Stimulated activated memory B cell treated with anti-CD40 and anti-IgM and Interleukin-4, amounts not matched to agents 10 μg/mL and 1 μg/mL and 100 μg/mL, for 72 hours (primary cell): ENCODE measurements around the gene INPP5A.
A peak's percentile ranks its signal among the peaks of the same experiment; 100 is the strongest.
"Not testable (repeated sequence)": the region's sequence is repeated elsewhere in the genome, so short reads cannot be mapped to it uniquely, and the experiment has no call there.

ENCODE experiments used
- ATAC-seq: fragments of 150-1000 bp; cut with Tn5 transposase; 2 replicates; pipeline ENCODE4 v1.10.0; 2021
- H3K27ac Mint-ChIP-seq: one replicate; pipeline ENCODE4 v1.8.0; 2022; ENCODE audit warnings: mild to moderate bottlenecking, mixed read lengths
- H3K27me3 Mint-ChIP-seq: one replicate; pipeline ENCODE4 v1.8.0; 2022; ENCODE audit warnings: mixed read lengths
- H3K36me3 Mint-ChIP-seq: one replicate; pipeline ENCODE4 v1.8.0; 2022; ENCODE audit warnings: mixed read lengths
- H3K4me1 Mint-ChIP-seq: one replicate; pipeline ENCODE4 v1.8.0; 2022; ENCODE audit warnings: mixed read lengths
- H3K4me3 Mint-ChIP-seq: one replicate; pipeline ENCODE4 v1.8.0; 2022; ENCODE audit warnings: mild to moderate bottlenecking, moderate library complexity, mixed read lengths
- H3K9me3 Mint-ChIP-seq: one replicate; pipeline ENCODE4 v1.8.0; 2022; ENCODE audit warnings: mixed read lengths

The INPP5A gene

GRCh38 chr10:132735341-132735775 is 197.8 kb downstream of the INPP5A start:
- no peaks in the 10 kb centered on the region for H3K4me1 Mint-ChIP-seq
- H3K27ac Mint-ChIP-seq = no peak overlapping the region
- H3K36me3 Mint-ChIP-seq = peaks cover 20% of the 10 kb centered on the region
- no peaks in the 10 kb centered on the region for H3K9me3 Mint-ChIP-seq
- ATAC-seq = no peak
- H3K4me3 Mint-ChIP-seq = no peak overlapping the region
- H3K27me3 Mint-ChIP-seq = no peaks in the 10 kb centered on the region

- H3K27ac Mint-ChIP-seq = no peak overlapping the region
- ATAC-seq = no peak
- H3K36me3 Mint-ChIP-seq = peaks cover 21% of the 10 kb centered on the region
- H3K27me3 Mint-ChIP-seq = no peaks in the 10 kb centered on the region
- H3K4me1 Mint-ChIP-seq = no peaks in the 10 kb centered on the region
- H3K9me3 Mint-ChIP-seq = no peaks in the 10 kb centered on the region
- H3K4me3 Mint-ChIP-seq = no peak overlapping the region
Observed at GRCh38 chr10:132735923-132736391, 198.4 kb downstream of the INPP5A start.

GRCh38 chr10:132737390-132738048 is 199.9 kb downstream of the INPP5A start:
- ATAC-seq = no peak
- Mint-ChIP-seq H3K27me3 (no peaks in the 10 kb centered on the region), H3K4me3 (no peak overlapping the region), H3K4me1 (no peaks in the 10 kb centered on the region), H3K27ac (no peak overlapping the region), H3K36me3 (peaks cover 24% of the 10 kb centered on the region), H3K9me3 (no peaks in the 10 kb centered on the region)

- ATAC-seq = no peak
- H3K4me1 Mint-ChIP-seq = no peaks in the 10 kb centered on the region
- no peaks in the 10 kb centered on the region for H3K27me3 Mint-ChIP-seq
- no peaks in the 10 kb centered on the region for H3K9me3 Mint-ChIP-seq
- no peak overlapping the region for H3K27ac Mint-ChIP-seq
- H3K36me3 Mint-ChIP-seq = peaks cover 24% of the 10 kb centered on the region
- no peak overlapping the region for H3K4me3 Mint-ChIP-seq
Observed at GRCh38 chr10:132738454-132739224, 201.1 kb downstream of the INPP5A start.

DNA sequence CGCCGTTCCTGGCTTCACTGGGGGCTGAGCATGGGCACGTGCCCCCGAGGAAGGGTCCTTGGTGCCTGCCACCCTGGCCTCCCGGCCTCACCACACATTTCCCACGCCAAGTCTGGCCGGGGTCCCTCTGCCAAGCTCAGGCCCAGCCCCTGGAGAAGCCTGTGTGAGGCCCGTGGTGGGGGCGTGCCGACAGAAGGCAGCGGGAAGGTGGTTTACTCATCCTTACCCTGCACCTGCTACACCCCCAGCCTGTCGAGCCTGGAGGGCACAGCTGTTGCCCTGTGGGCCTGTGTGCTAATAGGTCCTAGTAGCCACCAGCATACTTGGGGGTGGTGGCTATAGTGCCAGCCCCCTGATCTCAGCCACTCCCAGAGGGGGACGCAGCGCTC is 201.6 kb downstream of the INPP5A start:
- H3K9me3 Mint-ChIP-seq = no peaks in the 10 kb centered on the region
- ATAC-seq = no peak
- H3K36me3 Mint-ChIP-seq = peaks cover 24% of the 10 kb centered on the region
- no peaks in the 10 kb centered on the region for H3K27me3 Mint-ChIP-seq
- H3K27ac Mint-ChIP-seq = no peak overlapping the region
- no peaks in the 10 kb centered on the region for H3K4me1 Mint-ChIP-seq
- no peak overlapping the region for H3K4me3 Mint-ChIP-seq

DNA sequence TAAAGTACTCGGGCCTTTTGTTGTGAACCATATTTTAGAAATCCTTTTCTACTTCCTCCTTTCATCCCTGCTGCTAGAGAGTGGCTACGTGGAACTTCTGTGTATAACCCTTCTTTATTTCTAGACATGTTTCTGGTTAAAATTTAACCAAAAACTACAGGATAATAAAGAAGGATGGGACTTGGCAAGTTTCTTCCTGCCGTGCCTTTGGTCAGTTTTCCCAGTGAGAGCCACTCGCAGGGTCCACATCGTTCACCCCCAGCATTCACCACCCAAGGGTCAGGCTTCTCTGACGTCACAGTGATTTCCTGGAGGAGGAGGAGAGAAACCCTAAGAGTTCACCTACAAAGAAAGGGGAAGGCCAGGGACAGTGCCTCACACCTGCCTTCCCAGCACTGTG is 203.0 kb downstream of the INPP5A start:
- ATAC-seq = no peak

GRCh38 chr10:132742167-132742836 is 204.7 kb downstream of the INPP5A start:
- Mint-ChIP-seq H3K36me3 (peaks cover 24% of the 10 kb centered on the region), H3K9me3 (no peaks in the 10 kb centered on the region), H3K4me3 (no peak overlapping the region), H3K27me3 (no peaks in the 10 kb centered on the region), H3K4me1 (no peaks in the 10 kb centered on the region), H3K27ac (no peak overlapping the region)
- ATAC-seq = no peak

More for the DNA sequence above, 203.0 kb downstream of the INPP5A start:
- Mint-ChIP-seq H3K27ac (no peak overlapping the region), H3K4me3 (no peak overlapping the region), H3K27me3 (no peaks in the 10 kb centered on the region), H3K9me3 (no peaks in the 10 kb centered on the region), H3K36me3 (peaks cover 24% of the 10 kb centered on the region), H3K4me1 (no peaks in the 10 kb centered on the region)

DNA sequence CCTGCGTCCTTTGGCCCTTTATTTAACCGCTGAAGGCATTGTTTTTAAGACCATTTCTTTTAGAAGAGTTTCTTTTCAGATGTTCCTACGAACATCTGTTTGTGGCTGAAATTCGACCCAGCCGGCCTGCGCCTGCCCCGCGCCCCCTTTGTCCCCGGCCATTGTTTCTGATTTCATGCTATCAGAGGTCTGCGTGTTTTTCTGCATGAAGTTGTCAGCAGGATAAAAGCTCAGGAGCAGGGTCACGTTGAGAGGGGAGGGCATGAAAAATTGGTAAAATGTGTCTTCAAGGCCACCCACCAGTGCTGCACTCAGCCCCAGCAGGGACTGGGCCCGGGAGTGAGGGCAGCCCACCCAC is 205.2 kb downstream of the INPP5A start:
- Mint-ChIP-seq H3K4me1 (no peaks in the 10 kb centered on the region), H3K27me3 (no peaks in the 10 kb centered on the region)

DNA sequence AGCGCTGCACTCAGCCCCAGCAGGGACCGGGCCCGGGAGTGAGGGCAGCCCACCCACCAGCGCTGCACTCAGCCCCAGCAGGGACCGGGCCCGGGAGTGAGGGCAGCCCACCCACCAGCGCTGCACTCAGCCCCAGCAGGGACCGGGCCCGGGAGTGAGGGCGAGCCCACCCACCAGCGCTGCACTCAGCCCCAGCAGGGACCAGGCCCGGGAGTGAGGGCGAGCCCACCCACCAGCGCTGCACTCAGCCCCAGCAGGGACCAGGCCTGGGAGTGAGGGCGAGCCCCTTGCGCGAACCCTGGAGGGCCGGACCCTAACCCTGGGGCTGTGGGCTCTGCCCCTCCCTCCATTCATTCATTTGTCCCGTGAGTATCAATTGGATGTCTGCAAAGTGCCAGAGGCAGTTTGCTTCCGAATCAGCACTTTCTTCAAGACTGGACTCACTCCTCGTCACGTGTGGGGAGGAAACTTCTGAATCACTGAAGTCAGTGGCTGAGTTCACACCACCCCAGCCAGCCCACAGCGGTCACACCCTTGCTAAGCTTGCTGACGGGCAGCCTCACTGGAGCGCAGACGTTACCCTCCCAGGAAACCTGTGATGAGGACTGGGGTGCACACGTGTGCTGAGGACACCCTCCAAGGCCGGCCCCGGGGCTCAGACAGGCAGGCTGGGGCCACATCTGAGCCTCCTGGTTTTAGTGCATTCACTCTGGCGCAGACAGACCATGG is 205.8 kb downstream of the INPP5A start:
- H3K36me3 Mint-ChIP-seq = peaks cover 23% of the 10 kb centered on the region
- not testable (repeated sequence) for H3K4me3 Mint-ChIP-seq, ATAC-seq, H3K27me3 Mint-ChIP-seq, H3K27ac Mint-ChIP-seq, H3K4me1 Mint-ChIP-seq, H3K9me3 Mint-ChIP-seq

More for the DNA sequence above, 205.2 kb downstream of the INPP5A start:
- H3K27ac Mint-ChIP-seq = no peak overlapping the region
- no peak for ATAC-seq
- no peak overlapping the region for H3K4me3 Mint-ChIP-seq
- H3K36me3 Mint-ChIP-seq = peaks cover 24% of the 10 kb centered on the region
- H3K9me3 Mint-ChIP-seq = no peaks in the 10 kb centered on the region

GRCh38 chr10:132743925-132744490 is 206.4 kb downstream of the INPP5A start:
- ATAC-seq = no peak
- Mint-ChIP-seq H3K4me1 (no peaks in the 10 kb centered on the region), H3K36me3 (peaks cover 18% of the 10 kb centered on the region), H3K9me3 (no peaks in the 10 kb centered on the region), H3K27ac (no peak overlapping the region), H3K4me3 (no peak overlapping the region), H3K27me3 (no peaks in the 10 kb centered on the region)

- Mint-ChIP-seq H3K36me3 (peaks cover 17% of the 10 kb centered on the region), H3K27ac (no peak overlapping the region), H3K27me3 (no peaks in the 10 kb centered on the region), H3K9me3 (no peaks in the 10 kb centered on the region), H3K4me3 (no peak overlapping the region), H3K4me1 (no peaks in the 10 kb centered on the region)
- no peak for ATAC-seq
Observed at GRCh38 chr10:132744839-132745238, 207.3 kb downstream of the INPP5A start.

DNA sequence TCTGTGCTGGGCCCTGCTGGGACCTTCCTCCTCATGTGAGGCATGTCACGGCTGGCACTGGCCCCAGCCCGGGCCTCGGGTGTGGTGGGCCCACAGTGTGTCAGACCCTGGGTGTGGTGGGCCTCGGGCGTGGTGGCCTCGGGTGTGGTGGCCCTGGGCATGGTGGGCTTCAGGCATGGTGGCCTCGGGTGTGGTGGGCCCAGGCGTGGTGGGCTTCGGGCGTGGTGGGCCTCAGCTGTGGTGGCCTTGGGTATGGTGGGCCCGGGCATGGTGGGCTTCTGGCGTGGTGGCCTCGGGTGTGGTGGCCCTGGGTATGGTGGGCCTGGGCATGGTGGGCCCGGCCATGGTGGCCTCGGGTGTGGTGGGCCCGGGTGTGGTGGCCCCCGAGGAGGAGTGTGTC is 207.9 kb downstream of the INPP5A start:
- Mint-ChIP-seq H3K4me3 (no peak overlapping the region), H3K9me3 (no peaks in the 10 kb centered on the region), H3K27ac (no peak overlapping the region), H3K4me1 (no peaks in the 10 kb centered on the region), H3K36me3 (peaks cover 23% of the 10 kb centered on the region), H3K27me3 (no peaks in the 10 kb centered on the region)
- ATAC-seq = peak; percentile 45

DNA sequence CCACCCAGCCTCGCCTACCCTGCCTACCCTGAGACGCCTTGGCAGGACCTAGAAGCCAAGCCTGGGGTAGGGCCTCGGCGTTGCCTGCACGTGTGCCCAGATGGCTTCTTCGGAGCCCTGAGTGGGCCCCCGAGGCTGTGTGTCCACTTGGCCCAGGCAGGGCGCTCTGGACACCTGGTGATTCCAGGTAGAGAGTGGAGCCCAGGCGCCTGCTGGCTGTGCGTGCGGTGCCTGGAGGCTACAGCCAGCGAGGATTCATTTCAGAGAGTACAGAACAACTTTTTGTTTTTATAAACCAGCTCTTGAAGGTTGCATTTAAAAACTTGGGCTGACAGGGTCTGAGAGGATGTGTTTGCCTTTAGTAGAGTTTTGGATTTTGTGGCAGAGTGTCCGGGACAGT is 208.4 kb downstream of the INPP5A start:
- no peak for ATAC-seq
- Mint-ChIP-seq H3K27me3 (no peaks in the 10 kb centered on the region), H3K27ac (no peak overlapping the region), H3K4me1 (no peaks in the 10 kb centered on the region), H3K4me3 (no peak overlapping the region), H3K36me3 (peaks cover 24% of the 10 kb centered on the region), H3K9me3 (no peaks in the 10 kb centered on the region)

GRCh38 chr10:132746386-132746785 is 208.8 kb downstream of the INPP5A start:
- no peak for ATAC-seq
- Mint-ChIP-seq H3K4me3 (no peak overlapping the region), H3K4me1 (no peaks in the 10 kb centered on the region), H3K36me3 (peaks cover 26% of the 10 kb centered on the region), H3K27ac (no peak overlapping the region), H3K27me3 (no peaks in the 10 kb centered on the region), H3K9me3 (no peaks in the 10 kb centered on the region)
